Loucy (cell line): ENCODE results near the gene CNPY1.

Source experiments
- H2AFZ ChIP-seq: fragments of 200-600 bp; sonication (generic); 2 replicates; pipeline ENCODE4 v1.6.0; 2016; ENCODE audit warnings: antibody characterized with exemption, mild to moderate bottlenecking, low read length, moderate library complexity
- H3F3A ChIP-seq: fragments of 200-600 bp; 2 replicates; pipeline ENCODE4 v1.6.0; 2016; ENCODE audit warnings: antibody characterized with exemption, low read depth, mild to moderate bottlenecking
- H3K27me3 ChIP-seq: fragments of 200-600 bp; sonication (generic); 2 replicates; pipeline ENCODE4 v1.6.1; 2014; ENCODE audit warnings: low read length, mild to moderate bottlenecking; ENCODE audit not compliant: insufficient read depth, poor library complexity, severe bottlenecking
- H3K36me3 ChIP-seq: fragments of 200-600 bp; sonication (generic); 2 replicates; pipeline ENCODE4 v1.6.1; 2016; ENCODE audit warnings: low read length; ENCODE audit not compliant: insufficient read depth
- H3K4me1 ChIP-seq: fragments of 200-600 bp; sonication (generic); 2 replicates; pipeline ENCODE4 v1.5.1; 2014; ENCODE audit warnings: low read length, mild to moderate bottlenecking; ENCODE audit not compliant: insufficient read depth, poor library complexity, severe bottlenecking
- H3K4me2 ChIP-seq: fragments of 200-600 bp; sonication (generic); 2 replicates; pipeline ENCODE4 v1.6.0; 2014; ENCODE audit warnings: antibody characterized with exemption, low read length, low read depth, mild to moderate bottlenecking; ENCODE audit not compliant: poor library complexity, severe bottlenecking
- H3K4me3 ChIP-seq: fragments of 200-600 bp; sonication (generic); 2 replicates; pipeline ENCODE4 v1.5.1; 2014; ENCODE audit warnings: low read length, mild to moderate bottlenecking, mixed read lengths; ENCODE audit not compliant: poor library complexity, severe bottlenecking
- H3K79me2 ChIP-seq: fragments of 200-600 bp; sonication (generic); 2 replicates; pipeline ENCODE4 v1.6.1; 2014; ENCODE audit warnings: low read length; ENCODE audit not compliant: insufficient read depth
- H3K9ac ChIP-seq: fragments of 200-600 bp; sonication (generic); 2 replicates; pipeline ENCODE4 v1.6.0; 2014; ENCODE audit warnings: mild to moderate bottlenecking, low read depth, low read length, moderate library complexity; ENCODE audit not compliant: poor library complexity, severe bottlenecking
- H3K9me2 ChIP-seq: fragments of 200-600 bp; sonication (generic); replicated peaks from 2 replicates; pipeline ENCODE4 v1.6.1; 2016; ENCODE audit warnings: low read depth, low read length, mixed read lengths
- H3K9me3 ChIP-seq: fragments of 200-600 bp; sonication (generic); 2 replicates; pipeline ENCODE4 v1.6.1; 2014; ENCODE audit warnings: mild to moderate bottlenecking, antibody characterized with exemption, low read length, low read depth; ENCODE audit not compliant: insufficient read depth
- H4K20me1 ChIP-seq: fragments of 200-600 bp; sonication (generic); 2 replicates; pipeline ENCODE4 v1.6.0; 2014; ENCODE audit warnings: antibody characterized with exemption, low read length, mild to moderate bottlenecking; ENCODE audit not compliant: insufficient read depth, poor library complexity, severe bottlenecking
- CTCF ChIP-seq: fragments of 200-600 bp; sonication (generic); conservative IDR thresholded peaks from 2 replicates; pipeline ENCODE4 v1.5.1; 2014; ENCODE audit warnings: mild to moderate bottlenecking, antibody characterized with exemption, low read length
- EZH2phosphoT487 ChIP-seq: fragments of 200-600 bp; IDR thresholded peaks from 2 replicates; pipeline ENCODE4 v1.6.1; 2018; ENCODE audit warnings: antibody characterized with exemption, mild to moderate bottlenecking, moderate library complexity, borderline replicate concordance

Gene CNPY1

GRCh38 chr7:155571581-155572345 lies 25.4 kb upstream of the CNPY1 start:
- TF ChIP-seq EZH2phosphoT487 = no peak
- TF ChIP-seq CTCF = no peak; the same call in 1 of the 2 replicates
- Histone ChIP-seq H3K36me3 (no peaks in the 10 kb centered on the region), H2AFZ (no peak overlapping the region), H3K9me2 (no peaks in the 10 kb centered on the region), H3K9ac (no peak overlapping the region), H3K27me3 (no peaks in the 10 kb centered on the region), H4K20me1 (no peaks in the 10 kb centered on the region), H3K4me1 (no peaks in the 10 kb centered on the region), H3K9me3 (no peaks in the 10 kb centered on the region), H3K79me2 (no peaks in the 10 kb centered on the region), H3F3A (no peaks in the 10 kb centered on the region), H3K4me3 (no peak overlapping the region), H3K4me2 (no peak overlapping the region)

GRCh38 chr7:155570991-155571390 lies 24.6 kb upstream of the CNPY1 start:
- Histone ChIP-seq H2AFZ (no peak overlapping the region), H3F3A (no peaks in the 10 kb centered on the region), H3K9ac (no peak overlapping the region), H3K36me3 (no peaks in the 10 kb centered on the region), H3K4me2 (no peak overlapping the region), H3K9me3 (no peaks in the 10 kb centered on the region), H3K9me2 (no peaks in the 10 kb centered on the region), H3K79me2 (no peaks in the 10 kb centered on the region), H4K20me1 (no peaks in the 10 kb centered on the region), H3K4me1 (no peaks in the 10 kb centered on the region), H3K4me3 (no peak overlapping the region), H3K27me3 (no peaks in the 10 kb centered on the region)
- no peak for TF ChIP-seq CTCF
- no peak for TF ChIP-seq EZH2phosphoT487

GRCh38 chr7:155570171-155570958 lies 24.0 kb upstream of the CNPY1 start:
- Histone ChIP-seq H4K20me1 (no peaks in the 10 kb centered on the region), H3K27me3 (no peaks in the 10 kb centered on the region), H3K9me3 (no peaks in the 10 kb centered on the region), H3K79me2 (no peaks in the 10 kb centered on the region), H3K9ac (no peak overlapping the region), H3K9me2 (no peaks in the 10 kb centered on the region), H3K4me2 (no peak overlapping the region), H3K4me1 (no peaks in the 10 kb centered on the region), H3K4me3 (no peak overlapping the region), H2AFZ (no peak overlapping the region), H3F3A (no peaks in the 10 kb centered on the region), H3K36me3 (no peaks in the 10 kb centered on the region)
- no peak for TF ChIP-seq EZH2phosphoT487
- TF ChIP-seq CTCF = no peak
